Measurements from ENCODE around the gene CCDC13.

Gene CCDC13

DNA sequence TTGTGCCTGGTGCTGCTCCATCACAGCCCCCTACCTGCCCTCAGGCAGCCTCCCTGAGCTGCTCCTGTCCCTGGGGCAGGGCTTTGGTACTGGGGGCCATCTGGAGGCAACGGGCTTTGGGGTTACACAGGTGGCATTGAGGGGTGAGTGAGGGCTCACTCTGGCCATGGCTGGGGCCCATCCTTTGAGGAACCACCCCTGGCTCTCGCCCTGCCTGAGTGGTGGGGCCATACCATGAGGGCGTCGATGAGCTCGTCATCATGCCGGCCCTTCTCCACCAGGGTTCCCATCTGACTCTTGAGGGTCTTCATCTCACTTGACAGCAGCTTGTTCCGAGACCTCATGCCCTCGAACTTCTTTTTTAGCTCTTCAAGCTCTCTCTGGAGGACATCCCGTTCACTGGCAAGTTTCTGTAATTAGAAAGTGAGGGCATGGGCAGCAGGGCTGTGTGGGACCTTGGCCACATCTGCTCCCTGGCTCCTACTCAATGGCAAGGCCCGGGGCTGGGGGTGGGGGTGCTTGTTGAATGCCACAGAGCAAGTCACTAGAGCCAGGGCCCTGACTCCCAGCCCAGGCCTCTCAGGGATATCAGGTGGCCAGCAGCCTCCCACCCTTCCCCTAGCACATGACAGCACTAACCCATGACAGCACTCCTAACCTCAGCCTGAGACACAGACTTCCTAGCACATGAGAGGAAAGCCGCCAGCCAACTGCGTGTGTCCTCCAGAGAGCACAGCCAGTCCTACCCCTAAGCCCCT lies 33.5 kb downstream of the CCDC13 start:
- H3K27me3 ChIP-seq (ENCODE audit: insufficient read depth, low read depth), result no peaks in the 10 kb centered on the region
- no peak overlapping the region for H3K4me3 ChIP-seq (IDR thresholded peaks at IDR 0.05; ENCODE audit: insufficient read depth, low read depth, low read length)
- H3K79me2 ChIP-seq (ENCODE audit: insufficient read depth, low read depth), result no peaks in the 10 kb centered on the region
- H3K9ac ChIP-seq, result no peak overlapping the region
- no peaks in the 10 kb centered on the region for H3K4me1 ChIP-seq (ENCODE audit: low read depth, poor library complexity, severe bottlenecking)
- no peaks in the 10 kb centered on the region for H4K20me1 ChIP-seq (ENCODE audit: insufficient read depth)
- H3K4me2 ChIP-seq, result no peak overlapping the region
- no peak overlapping the region for H3K27ac ChIP-seq
- H2AFZ ChIP-seq (ENCODE audit: low read depth), result no peak overlapping the region
- H3K36me3 ChIP-seq (ENCODE audit: insufficient read depth), result no peaks in the 10 kb centered on the region
- TF ChIP-seq CTCF (conservative IDR thresholded peaks at IDR 0.05; ENCODE audit: low read depth, low read length), result no peak

DNA sequence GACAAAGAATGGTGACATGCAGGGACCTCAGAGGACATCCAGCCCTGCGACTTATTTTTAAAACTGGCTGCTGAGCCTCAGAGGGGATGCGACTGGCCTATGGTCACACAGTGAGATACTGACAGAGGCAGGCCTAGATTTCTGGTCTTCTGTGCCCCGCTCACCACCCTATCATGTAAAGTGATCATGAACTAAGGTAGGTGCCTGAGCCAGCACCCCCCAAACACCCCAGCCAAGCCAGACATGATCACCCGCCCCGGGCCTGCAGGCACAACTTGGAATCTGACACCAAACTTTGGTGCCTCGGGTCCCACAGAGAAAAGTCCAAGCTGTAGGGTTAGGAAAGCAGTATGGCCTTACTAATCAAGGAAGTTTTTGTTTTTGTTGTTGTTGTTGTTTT lies 36.5 kb downstream of the CCDC13 start:
- Histone ChIP-seq H3K4me3 (IDR thresholded peaks at IDR 0.05; ENCODE audit: insufficient read depth, low read depth, low read length) (no peak overlapping the region), H3K79me2 (ENCODE audit: insufficient read depth, low read depth) (no peaks in the 10 kb centered on the region), H3K4me1 (ENCODE audit: low read depth, poor library complexity, severe bottlenecking) (no peaks in the 10 kb centered on the region), H3K4me2 (no peak overlapping the region), H3K27ac (no peak overlapping the region), H3K27me3 (ENCODE audit: insufficient read depth, low read depth) (no peaks in the 10 kb centered on the region), H3K36me3 (ENCODE audit: insufficient read depth) (no peaks in the 10 kb centered on the region), H2AFZ (ENCODE audit: low read depth) (no peak overlapping the region), H4K20me1 (ENCODE audit: insufficient read depth) (no peaks in the 10 kb centered on the region), H3K9ac (no peak overlapping the region)
- no peak for TF ChIP-seq CTCF (conservative IDR thresholded peaks at IDR 0.05; ENCODE audit: low read depth, low read length)

DNA sequence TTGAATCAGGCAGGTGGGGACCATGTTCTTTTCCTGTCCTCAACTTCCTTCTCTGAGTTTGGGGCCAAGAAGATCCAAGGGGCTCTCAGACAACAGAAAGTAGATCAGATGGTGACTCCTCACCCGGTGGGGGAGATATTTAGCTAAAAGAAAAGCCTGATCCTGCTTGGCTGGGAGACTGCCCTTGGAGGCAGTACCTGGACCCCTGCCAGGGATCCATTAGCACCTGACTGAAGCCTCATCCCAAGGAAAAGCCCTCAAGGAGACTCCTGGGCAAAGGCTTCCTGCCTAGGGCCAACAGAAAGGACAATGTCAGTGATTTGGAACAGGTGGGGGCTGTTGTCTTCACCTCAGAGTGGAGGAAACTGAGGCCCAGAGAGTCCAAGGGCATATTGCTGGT lies 37.0 kb downstream of the CCDC13 start:
- TF ChIP-seq CTCF (conservative IDR thresholded peaks at IDR 0.05; ENCODE audit: low read depth, low read length), result no peak
- H3K36me3 ChIP-seq (ENCODE audit: insufficient read depth), result no peaks in the 10 kb centered on the region
- H2AFZ ChIP-seq (ENCODE audit: low read depth), result no peak overlapping the region
- H3K4me2 ChIP-seq, result no peak overlapping the region
- no peaks in the 10 kb centered on the region for H3K4me1 ChIP-seq (ENCODE audit: low read depth, poor library complexity, severe bottlenecking)
- no peaks in the 10 kb centered on the region for H3K79me2 ChIP-seq (ENCODE audit: insufficient read depth, low read depth)
- no peak overlapping the region for H3K9ac ChIP-seq
- no peaks in the 10 kb centered on the region for H4K20me1 ChIP-seq (ENCODE audit: insufficient read depth)
- H3K4me3 ChIP-seq (IDR thresholded peaks at IDR 0.05; ENCODE audit: insufficient read depth, low read depth, low read length), result no peak overlapping the region
- no peak overlapping the region for H3K27ac ChIP-seq
- no peaks in the 10 kb centered on the region for H3K27me3 ChIP-seq (ENCODE audit: insufficient read depth, low read depth)

GRCh38 chr3:42735615-42736014 lies 37.4 kb downstream of the CCDC13 start:
- Histone ChIP-seq H3K27ac (no peak overlapping the region), H3K4me1 (ENCODE audit: low read depth, poor library complexity, severe bottlenecking) (no peaks in the 10 kb centered on the region), H3K9ac (no peak overlapping the region), H3K4me2 (no peak overlapping the region), H3K79me2 (ENCODE audit: insufficient read depth, low read depth) (no peaks in the 10 kb centered on the region), H3K4me3 (IDR thresholded peaks at IDR 0.05; ENCODE audit: insufficient read depth, low read depth, low read length) (no peak overlapping the region), H2AFZ (ENCODE audit: low read depth) (no peak overlapping the region), H3K36me3 (ENCODE audit: insufficient read depth) (no peaks in the 10 kb centered on the region), H3K27me3 (ENCODE audit: insufficient read depth, low read depth) (no peaks in the 10 kb centered on the region), H4K20me1 (ENCODE audit: insufficient read depth) (no peaks in the 10 kb centered on the region)
- TF ChIP-seq CTCF (conservative IDR thresholded peaks at IDR 0.05; ENCODE audit: low read depth, low read length), result no peak

Measured in KMS-11 (cell line).